ENCODE data around the gene TTLL8.

Gene TTLL8

GRCh38 chr22:50060441-50061140, 2.5 kb upstream of the TTLL8 start:
- DNase-seq = no peak

GRCh38 chr22:50059881-50060262, 1.8 kb upstream of the TTLL8 start:
- no peak for DNase-seq

GRCh38 chr22:50058906-50059880, 1.1 kb upstream of the TTLL8 start:
- DNase-seq = no peak

GRCh38 chr22:50057278-50058060, 629 bp downstream of the TTLL8 start:
- DNase-seq = no peak

- DNase-seq = no peak
These were observed 1.7 kb downstream of the TTLL8 start for GRCh38 chr22:50056214-50056972.

GRCh38 chr22:50053861-50054260, 4.2 kb downstream of the TTLL8 start:
- no peak for DNase-seq

- no peak for DNase-seq
These were observed 6.2 kb downstream of the TTLL8 start for GRCh38 chr22:50051930-50052329.

GRCh38 chr22:50049299-50050195, 8.6 kb downstream of the TTLL8 start:
- no peak for DNase-seq

GRCh38 chr22:50048836-50049235, 9.3 kb downstream of the TTLL8 start:
- DNase-seq = no peak

- DNase-seq = no peak
These were observed 9.9 kb downstream of the TTLL8 start for GRCh38 chr22:50048061-50048765.

- no peak for DNase-seq
These were observed 10.8 kb downstream of the TTLL8 start for GRCh38 chr22:50047346-50047745.

GRCh38 chr22:50046481-50047245, 11.4 kb downstream of the TTLL8 start:
- DNase-seq = no peak

- DNase-seq = no peak
These were observed 12.1 kb downstream of the TTLL8 start for GRCh38 chr22:50046019-50046415.

GRCh38 chr22:50045211-50046018, 12.7 kb downstream of the TTLL8 start:
- DNase-seq = no peak

GRCh38 chr22:50044485-50045118, 13.5 kb downstream of the TTLL8 start:
- DNase-seq = no peak

- no peak for DNase-seq
These were observed 16.6 kb downstream of the TTLL8 start for GRCh38 chr22:50041361-50042065.

- DNase-seq = no peak
These were observed 17.4 kb downstream of the TTLL8 start for GRCh38 chr22:50040717-50041116.

Data from KG1 (cell line).